ENCODE results near the gene ASB3. TPM values are rescaled to one million over a fixed set of nuclear protein-coding genes. Genes with fewer than 3 reads are reported as not detected.
"Not testable (repeated sequence)": the region's sequence is repeated elsewhere in the genome, so short reads cannot be mapped to it uniquely, and the experiment has no call there.

The ASB3 gene, protein sequence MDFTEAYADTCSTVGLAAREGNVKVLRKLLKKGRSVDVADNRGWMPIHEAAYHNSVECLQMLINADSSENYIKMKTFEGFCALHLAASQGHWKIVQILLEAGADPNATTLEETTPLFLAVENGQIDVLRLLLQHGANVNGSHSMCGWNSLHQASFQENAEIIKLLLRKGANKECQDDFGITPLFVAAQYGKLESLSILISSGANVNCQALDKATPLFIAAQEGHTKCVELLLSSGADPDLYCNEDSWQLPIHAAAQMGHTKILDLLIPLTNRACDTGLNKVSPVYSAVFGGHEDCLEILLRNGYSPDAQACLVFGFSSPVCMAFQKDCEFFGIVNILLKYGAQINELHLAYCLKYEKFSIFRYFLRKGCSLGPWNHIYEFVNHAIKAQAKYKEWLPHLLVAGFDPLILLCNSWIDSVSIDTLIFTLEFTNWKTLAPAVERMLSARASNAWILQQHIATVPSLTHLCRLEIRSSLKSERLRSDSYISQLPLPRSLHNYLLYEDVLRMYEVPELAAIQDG
- polyA plus RNA-seq (11.4 to 16.6 TPM (median 13.2 TPM) in 3 replicates), polyA minus RNA-seq (5.1 to 19.9 TPM (median 14.1 TPM) in 3 replicates)
- 4.9 TPM for polyA plus RNA-seq (2011; ENCODE audit: low read depth)
- 7.1 and 17.1 TPM in 2 replicates for polyA plus RNA-seq (2011; cell fraction: cytosol; rRNA removed)
- 15.1 and 18.7 TPM in 2 replicates for polyA plus RNA-seq (2011; cell fraction: nucleus; rRNA removed)
- 7.5 and 7.7 TPM in 2 replicates for polyA plus RNA-seq (2012; ENCODE audit: low replicate concordance)
- polyA minus RNA-seq (2011; cell fraction: cytosol; rRNA and poly(A)+ RNA removed) = 6.7 TPM
- polyA minus RNA-seq (2011; cell fraction: nucleus; rRNA and poly(A)+ RNA removed) = 9.9 and 15.6 TPM in 2 replicates

DNA sequence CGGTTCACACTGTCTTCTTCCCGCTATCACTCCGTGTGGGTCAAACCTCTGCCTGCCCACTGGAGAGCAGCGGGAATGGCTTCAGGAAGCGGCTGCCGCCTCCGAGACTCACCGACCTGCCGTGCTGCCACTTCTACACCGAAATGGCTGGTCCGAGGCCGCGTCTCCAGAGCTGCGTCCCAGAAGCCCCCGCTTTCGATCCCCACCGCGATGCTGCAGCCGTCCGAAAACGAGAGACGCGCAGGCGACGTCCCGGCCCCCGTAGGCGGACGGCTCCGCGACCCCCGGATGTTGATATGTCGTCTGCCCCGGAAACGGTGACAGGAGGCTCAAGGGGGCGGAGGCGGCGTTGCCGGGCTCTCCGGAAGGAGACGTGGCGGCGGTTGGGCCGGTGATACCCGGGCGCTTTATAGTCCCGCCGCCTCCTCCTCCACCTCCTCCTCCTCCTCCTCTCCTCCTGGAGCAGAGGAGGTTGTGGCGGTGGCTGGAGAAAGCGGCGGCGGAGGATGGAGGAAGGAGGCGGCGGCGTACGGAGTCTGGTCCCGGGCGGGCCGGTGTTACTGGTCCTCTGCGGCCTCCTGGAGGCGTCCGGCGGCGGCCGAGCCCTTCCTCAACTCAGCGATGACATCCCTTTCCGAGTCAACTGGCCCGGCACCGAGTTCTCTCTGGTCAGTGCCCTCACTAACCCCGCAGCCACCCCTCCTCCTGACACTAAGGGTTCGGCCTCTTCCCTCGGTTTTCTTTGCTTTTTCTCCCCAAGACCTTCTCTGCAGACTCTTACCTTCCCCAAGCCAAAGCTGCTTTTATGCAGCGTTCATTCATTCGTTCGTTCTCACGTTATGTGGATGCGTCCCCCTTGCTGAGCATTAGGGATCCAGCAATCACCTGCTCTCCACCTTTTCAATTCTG lies at the start of gene ASB3, which contains the start of gene ERLEC1:
TSS of gene ASB3 (minus strand) at position 249 of the 909 bp plus-strand sequence. CDS start 21,381 bp downstream, outside the sequence.
TSS of gene ERLEC1 (plus strand) at position 340 of the 909 bp plus-strand sequence. CDS start at position 507, 167 bp downstream.
- dilution Hi-C loops (cut with MboI; ENCODE audit: extremely low pct_ligation_motif_present, low sequenced_read_pairs) = no loop called here
- Histone ChIP-seq H3K9me1 (ENCODE audit: control insufficient read depth, extremely low read depth, insufficient read depth, low read length) (no peaks in the 10 kb centered on the region), H2AFZ (ENCODE audit: control insufficient read depth, low read length) (peak within 1 kb of the TSS; percentile 95), H3K4me3 (ENCODE audit: control insufficient read depth in 2 of 3, extremely low read depth in 1 of 3, insufficient read depth in 2 of 3, low read depth in 1 of 3, low read length in 3 of 3) (peak within 1 kb of the TSS; percentile 85 to 99 (median 96)), H3K36me3 (ENCODE audit: control insufficient read depth in 2 of 2, extremely low read depth in 1 of 2, insufficient read depth in 2 of 2, low read length in 2 of 2) (no peaks in the 10 kb centered on the region), H3K4me2 (ENCODE audit: control insufficient read depth, extremely low read depth, insufficient read depth, low read depth, low read length) (peak within 1 kb of the TSS; percentile 95), H4K20me1 (ENCODE audit: control insufficient read depth, extremely low read depth, insufficient read depth, low read length) (no peaks in the 10 kb centered on the region), H3K9me3 (ENCODE audit: control insufficient read depth, low read depth, low read length) (no peaks in the 10 kb centered on the region), H3K27ac (ENCODE audit: control insufficient read depth, insufficient read depth, low read length) (peak within 1 kb of the TSS; percentile 90), H3K79me2 (ENCODE audit: control insufficient read depth, insufficient read depth, low read length) (peaks cover 89% of the 10 kb centered on the region), H3K27me3 (ENCODE audit: control insufficient read depth, extremely low read depth, insufficient read depth, low read length) (no peaks in the 10 kb centered on the region), H3K9ac (ENCODE audit: control insufficient read depth, extremely low read depth, insufficient read depth, low read length) (peak within 1 kb of the TSS; percentile 91), H3K4me1 (ENCODE audit: control insufficient read depth, extremely low read depth, insufficient read depth, low read length) (peaks cover 24% of the 10 kb centered on the region)
- no peak for FAIRE-seq
- no peak for DNase-seq (ENCODE audit: low read depth, low spot score)
- TF ChIP-seq, protein P1, sequence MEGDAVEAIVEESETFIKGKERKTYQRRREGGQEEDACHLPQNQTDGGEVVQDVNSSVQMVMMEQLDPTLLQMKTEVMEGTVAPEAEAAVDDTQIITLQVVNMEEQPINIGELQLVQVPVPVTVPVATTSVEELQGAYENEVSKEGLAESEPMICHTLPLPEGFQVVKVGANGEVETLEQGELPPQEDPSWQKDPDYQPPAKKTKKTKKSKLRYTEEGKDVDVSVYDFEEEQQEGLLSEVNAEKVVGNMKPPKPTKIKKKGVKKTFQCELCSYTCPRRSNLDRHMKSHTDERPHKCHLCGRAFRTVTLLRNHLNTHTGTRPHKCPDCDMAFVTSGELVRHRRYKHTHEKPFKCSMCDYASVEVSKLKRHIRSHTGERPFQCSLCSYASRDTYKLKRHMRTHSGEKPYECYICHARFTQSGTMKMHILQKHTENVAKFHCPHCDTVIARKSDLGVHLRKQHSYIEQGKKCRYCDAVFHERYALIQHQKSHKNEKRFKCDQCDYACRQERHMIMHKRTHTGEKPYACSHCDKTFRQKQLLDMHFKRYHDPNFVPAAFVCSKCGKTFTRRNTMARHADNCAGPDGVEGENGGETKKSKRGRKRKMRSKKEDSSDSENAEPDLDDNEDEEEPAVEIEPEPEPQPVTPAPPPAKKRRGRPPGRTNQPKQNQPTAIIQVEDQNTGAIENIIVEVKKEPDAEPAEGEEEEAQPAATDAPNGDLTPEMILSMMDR (optimal IDR thresholded peaks at IDR 0.05 in 1 of 3, IDR thresholded peaks at IDR 0.05 in 1 of 3, conservative IDR thresholded peaks at IDR 0.05 in 1 of 3; ENCODE audit: extremely low read depth in 1 of 3, insufficient read depth in 2 of 3, low read length in 3 of 3) = peak in 1 of 3 experiments; percentile 10
- no peak for TF ChIP-seq EZH2 (IDR thresholded peaks at IDR 0.05; ENCODE audit: low read length)

DNA sequence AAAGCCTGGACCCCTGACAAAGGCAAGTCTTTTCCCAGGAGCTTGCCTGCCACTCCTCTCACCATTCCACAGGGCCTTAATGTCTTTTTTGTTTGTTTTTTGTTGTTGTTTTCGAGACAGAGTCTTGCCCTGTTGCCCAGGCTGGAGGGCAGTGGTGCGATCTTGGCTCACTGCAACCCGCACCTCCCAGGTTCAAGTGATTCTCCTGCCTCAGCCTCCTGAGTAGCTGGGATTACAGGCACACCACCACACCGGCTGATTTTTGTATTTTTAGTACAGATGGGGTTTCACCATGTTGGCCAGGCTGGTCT lies 43.2 kb upstream of the ASB3 start:
- H3K9me3 ChIP-seq (ENCODE audit: control insufficient read depth, low read depth, low read length); dilution Hi-C loops (cut with MboI; ENCODE audit: extremely low pct_ligation_motif_present, low sequenced_read_pairs); H3K4me2 ChIP-seq (ENCODE audit: control insufficient read depth, extremely low read depth, insufficient read depth, low read depth, low read length); FAIRE-seq; H3K27me3 ChIP-seq (ENCODE audit: control insufficient read depth, extremely low read depth, insufficient read depth, low read length); H3K4me3 ChIP-seq (ENCODE audit: control insufficient read depth in 2 of 3, extremely low read depth in 1 of 3, insufficient read depth in 2 of 3, low read depth in 1 of 3, low read length in 3 of 3); H3K4me1 ChIP-seq (ENCODE audit: control insufficient read depth, extremely low read depth, insufficient read depth, low read length); H3K9me1 ChIP-seq (ENCODE audit: control insufficient read depth, extremely low read depth, insufficient read depth, low read length); H3K9ac ChIP-seq (ENCODE audit: control insufficient read depth, extremely low read depth, insufficient read depth, low read length); H3K27ac ChIP-seq (ENCODE audit: control insufficient read depth, insufficient read depth, low read length); DNase-seq (ENCODE audit: low read depth, low spot score); H3K79me2 ChIP-seq (ENCODE audit: control insufficient read depth, insufficient read depth, low read length); H3K36me3 ChIP-seq (ENCODE audit: control insufficient read depth in 2 of 2, extremely low read depth in 1 of 2, insufficient read depth in 2 of 2, low read length in 2 of 2); H2AFZ ChIP-seq (ENCODE audit: control insufficient read depth, low read length); H4K20me1 ChIP-seq (ENCODE audit: control insufficient read depth, extremely low read depth, insufficient read depth, low read length): not testable (repeated sequence)

Data from keratinocyte (primary cell).